Lower leg skin (tissue), 3 donors: ENCODE results near the gene CLEC11A.

ENCODE experiments used
- POLR2A ChIP-seq, 2 donors: fragments of 450-650 bp; IDR thresholded peaks; one replicate each; pipeline ENCODE4 v1.6.1; 2016 to 2017; ENCODE audit warnings: antibody characterized with exemption in 2 of 2, mild to moderate bottlenecking in 1 of 2, moderate library complexity in 1 of 2
- TF ChIP-seq, protein P1 (sequence below), 3 donors: fragments of 450-650 bp; IDR thresholded peaks; one replicate each; pipeline ENCODE4 v1.5.1; 2016; ENCODE audit warnings: antibody characterized with exemption in 3 of 3, mild to moderate bottlenecking in 3 of 3, moderate library complexity in 2 of 3

DNA sequence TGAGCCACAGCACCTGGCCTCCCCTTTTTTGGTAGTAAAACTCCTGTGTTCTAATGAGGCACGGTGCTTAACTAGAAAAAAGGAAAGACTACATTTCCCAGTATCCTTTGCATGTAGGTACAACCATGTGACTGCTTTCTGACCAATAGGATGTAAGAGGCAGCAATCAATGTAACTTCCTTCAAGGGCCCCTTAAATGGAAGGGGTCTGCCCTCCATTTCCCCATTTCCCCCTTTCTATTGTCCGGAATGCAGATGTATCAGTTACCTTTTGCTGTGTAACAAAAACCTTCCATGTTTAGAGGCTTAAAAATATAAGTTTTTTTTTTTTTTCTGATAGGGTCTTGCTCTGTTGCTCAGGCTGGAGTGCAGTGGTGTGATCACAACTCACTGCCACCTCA, 49.3 kb downstream of the CLEC11A start:
- TF ChIP-seq, protein P1, sequence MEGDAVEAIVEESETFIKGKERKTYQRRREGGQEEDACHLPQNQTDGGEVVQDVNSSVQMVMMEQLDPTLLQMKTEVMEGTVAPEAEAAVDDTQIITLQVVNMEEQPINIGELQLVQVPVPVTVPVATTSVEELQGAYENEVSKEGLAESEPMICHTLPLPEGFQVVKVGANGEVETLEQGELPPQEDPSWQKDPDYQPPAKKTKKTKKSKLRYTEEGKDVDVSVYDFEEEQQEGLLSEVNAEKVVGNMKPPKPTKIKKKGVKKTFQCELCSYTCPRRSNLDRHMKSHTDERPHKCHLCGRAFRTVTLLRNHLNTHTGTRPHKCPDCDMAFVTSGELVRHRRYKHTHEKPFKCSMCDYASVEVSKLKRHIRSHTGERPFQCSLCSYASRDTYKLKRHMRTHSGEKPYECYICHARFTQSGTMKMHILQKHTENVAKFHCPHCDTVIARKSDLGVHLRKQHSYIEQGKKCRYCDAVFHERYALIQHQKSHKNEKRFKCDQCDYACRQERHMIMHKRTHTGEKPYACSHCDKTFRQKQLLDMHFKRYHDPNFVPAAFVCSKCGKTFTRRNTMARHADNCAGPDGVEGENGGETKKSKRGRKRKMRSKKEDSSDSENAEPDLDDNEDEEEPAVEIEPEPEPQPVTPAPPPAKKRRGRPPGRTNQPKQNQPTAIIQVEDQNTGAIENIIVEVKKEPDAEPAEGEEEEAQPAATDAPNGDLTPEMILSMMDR (IDR thresholded peaks at IDR 0.05): no peak
- TF ChIP-seq POLR2A (IDR thresholded peaks at IDR 0.05): no peak
